RPMI8226 (cell line): Measurements from ENCODE around the gene MEGF11.
A peak's percentile ranks its signal among the peaks of the same experiment; 100 is the strongest.
"Not testable (repeated sequence)": the region's sequence is repeated elsewhere in the genome, so short reads cannot be mapped to it uniquely, and the experiment has no call there.

Experiments
- DNase-seq: peaks from one replicate; pipeline ENCODE4 v3.0.0-alpha.2; 2015

The MEGF11 gene

DNA sequence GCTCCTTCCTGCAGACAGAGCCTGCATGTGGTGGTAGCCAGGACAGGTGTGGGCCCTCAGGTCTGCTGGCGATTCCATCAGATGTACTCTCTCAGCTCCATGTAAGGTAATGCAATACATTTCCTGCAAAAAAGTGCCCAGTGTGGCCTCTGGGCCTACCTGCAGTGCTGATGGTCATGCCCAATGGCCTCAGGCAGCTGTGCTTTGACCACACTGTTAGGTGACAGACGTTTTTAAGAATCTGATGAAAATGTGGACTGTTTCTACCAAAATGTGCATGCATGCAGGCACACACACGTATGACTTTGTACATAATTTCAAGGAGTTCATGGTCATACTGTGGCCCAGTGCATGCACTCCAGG, 231.4 kb downstream of the MEGF11 start:
- DNase-seq: no peak

GRCh38 chr15:66021496-66022162, 231.9 kb downstream of the MEGF11 start:
- no peak for DNase-seq

- DNase-seq: no peak
Measured at GRCh38 chr15:66019826-66020398, 233.6 kb downstream of the MEGF11 start.

- DNase-seq: no peak
Measured at GRCh38 chr15:66019368-66019767, 234.2 kb downstream of the MEGF11 start.

DNA sequence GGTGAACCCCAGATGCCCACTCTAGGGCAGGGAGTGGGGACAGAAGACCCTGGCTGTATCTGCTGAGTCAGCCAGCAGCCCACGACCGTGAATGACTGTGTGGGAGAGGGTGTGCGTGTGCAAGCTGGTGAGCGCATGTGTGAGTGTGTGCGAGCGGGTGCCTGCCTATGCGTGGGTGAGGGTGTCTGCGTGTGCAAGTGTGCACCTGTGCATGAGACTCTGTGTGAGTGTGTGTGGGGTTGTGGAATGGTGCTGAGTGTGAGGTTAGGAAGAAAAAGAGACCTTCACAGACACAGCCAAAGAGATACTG, 235.1 kb downstream of the MEGF11 start:
- DNase-seq: no peak

GRCh38 chr15:66017792-66018487, 235.6 kb downstream of the MEGF11 start:
- DNase-seq: no peak

DNA sequence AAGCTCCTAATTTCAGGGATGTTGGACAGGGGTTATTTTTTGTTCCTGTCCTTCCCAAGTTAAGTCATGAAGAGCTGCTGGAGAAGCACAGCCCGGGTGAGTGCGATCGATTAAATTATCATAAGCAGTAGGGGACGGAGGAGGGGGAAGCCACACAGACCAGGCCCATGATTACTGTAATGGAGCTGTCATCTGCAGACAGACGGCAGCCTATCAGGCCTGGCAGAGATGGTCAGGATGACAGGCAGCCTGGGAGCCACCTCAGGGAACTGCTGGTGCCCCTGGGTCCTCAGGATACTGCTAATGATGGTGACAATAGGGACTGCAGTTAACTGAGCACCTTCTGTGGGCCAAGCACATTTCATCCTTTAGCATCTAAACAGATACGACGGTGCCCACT, 236.6 kb downstream of the MEGF11 start:
- DNase-seq: no peak

- DNase-seq: no peak
Measured at GRCh38 chr15:66016199-66016598, 237.4 kb downstream of the MEGF11 start.

- no peak for DNase-seq
Measured at GRCh38 chr15:66014635-66015182, 238.8 kb downstream of the MEGF11 start.

DNA sequence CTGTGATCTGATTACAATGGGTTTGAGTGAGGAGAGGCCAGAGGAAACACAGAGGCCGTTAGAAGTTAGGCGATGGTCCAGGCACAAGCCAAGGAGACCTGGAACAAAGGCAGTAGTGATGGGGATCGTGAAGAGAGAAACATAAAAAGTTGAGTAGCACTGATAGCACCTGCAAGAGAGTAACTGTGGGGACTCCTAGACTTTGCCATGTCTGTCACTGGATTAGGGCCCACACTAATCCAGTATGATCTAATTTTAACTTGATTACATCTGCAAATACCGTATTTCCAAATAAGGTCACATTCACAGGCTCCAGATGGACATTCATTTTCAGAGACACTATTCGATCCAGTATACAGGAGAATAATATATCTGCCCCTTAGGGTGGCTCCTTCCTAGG, 239.5 kb downstream of the MEGF11 start:
- DNase-seq: no peak

DNA sequence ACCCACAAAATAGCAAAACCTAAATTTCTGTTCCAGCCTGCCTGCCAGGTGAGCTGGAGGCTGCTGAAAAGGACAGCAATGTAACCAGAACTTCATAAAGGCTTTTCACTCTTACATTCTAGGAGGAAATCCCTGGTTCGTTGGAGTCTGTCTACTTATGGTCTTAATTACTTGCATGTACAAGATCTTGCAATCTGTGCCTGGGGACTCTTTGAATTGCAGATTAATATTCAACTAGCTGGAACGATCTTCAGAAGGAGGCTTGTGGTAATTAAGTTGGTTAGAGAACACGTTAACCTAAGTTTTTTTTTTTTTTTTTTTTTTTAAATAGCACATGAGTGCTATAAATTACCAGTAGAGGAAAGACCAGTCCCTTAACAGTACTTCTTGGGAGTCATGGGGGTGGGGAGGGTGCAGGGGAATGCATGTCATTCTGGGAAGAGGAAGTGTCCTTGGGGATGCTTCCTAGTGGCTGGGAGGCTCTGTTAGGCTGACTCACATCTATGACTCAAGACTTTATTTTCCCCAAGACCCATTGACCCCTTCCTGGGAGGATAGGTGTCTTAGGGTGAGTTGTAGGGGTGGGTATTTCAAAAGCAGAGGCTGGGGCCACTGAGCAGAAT, 244.5 kb downstream of the MEGF11 start:
- DNase-seq: no peak

GRCh38 chr15:66007663-66008262, 245.8 kb downstream of the MEGF11 start:
- DNase-seq: peak; percentile 31

GRCh38 chr15:66006986-66007385, 246.6 kb downstream of the MEGF11 start:
- no peak for DNase-seq

DNA sequence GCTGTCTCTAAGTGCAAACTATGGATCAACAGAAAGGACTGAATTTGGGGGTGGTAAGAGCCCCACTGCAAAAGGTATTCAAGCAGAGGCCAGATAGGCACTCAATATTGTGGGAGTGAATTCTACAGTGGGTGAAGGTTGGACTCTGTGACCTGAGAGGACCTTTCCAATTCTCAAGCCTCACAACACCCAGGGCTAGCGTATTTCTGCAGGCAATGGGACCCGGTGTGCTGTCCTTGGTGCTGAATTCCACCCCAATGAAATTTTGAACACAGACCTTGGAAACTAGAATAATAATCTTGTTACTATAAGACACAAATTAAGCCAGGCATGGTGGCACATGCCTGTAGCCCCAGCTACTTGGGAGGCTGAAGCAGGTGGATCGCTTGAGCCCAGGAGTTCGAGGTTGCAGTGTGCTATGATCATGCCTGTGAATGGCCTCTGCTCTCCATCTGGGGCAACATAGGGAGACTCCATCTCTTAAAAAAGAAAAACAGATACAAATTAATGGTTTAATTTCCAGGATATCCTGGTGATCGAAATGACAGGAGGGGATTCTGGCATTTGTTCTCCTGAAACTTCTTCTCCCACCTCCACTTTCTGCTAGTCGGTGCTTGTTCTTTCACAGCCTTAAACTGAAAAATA, 248.8 kb downstream of the MEGF11 start:
- peak; percentile 72 for DNase-seq

DNA sequence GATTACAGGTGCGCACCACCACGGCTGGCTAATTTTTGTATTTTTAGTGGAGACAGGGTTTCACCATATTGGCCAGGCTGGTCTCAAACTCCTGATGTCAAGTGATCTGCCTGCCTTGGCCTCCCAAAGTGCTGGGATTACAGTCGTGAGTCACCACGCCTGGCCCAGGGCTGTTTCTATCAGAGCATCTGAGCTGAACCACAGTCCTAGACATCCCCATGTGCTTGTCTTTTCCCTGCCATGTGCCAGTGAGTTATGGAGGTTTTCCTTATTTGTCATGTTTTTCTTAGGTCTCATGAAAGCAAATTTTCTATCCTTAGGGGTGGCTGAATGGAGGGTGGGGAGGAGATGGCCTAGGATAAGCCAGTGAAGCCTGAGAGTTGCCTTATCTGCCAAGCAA, 250.4 kb downstream of the MEGF11 start:
- not testable (repeated sequence) for DNase-seq

GRCh38 chr15:66001717-66002426, 251.7 kb downstream of the MEGF11 start:
- no peak for DNase-seq

DNA sequence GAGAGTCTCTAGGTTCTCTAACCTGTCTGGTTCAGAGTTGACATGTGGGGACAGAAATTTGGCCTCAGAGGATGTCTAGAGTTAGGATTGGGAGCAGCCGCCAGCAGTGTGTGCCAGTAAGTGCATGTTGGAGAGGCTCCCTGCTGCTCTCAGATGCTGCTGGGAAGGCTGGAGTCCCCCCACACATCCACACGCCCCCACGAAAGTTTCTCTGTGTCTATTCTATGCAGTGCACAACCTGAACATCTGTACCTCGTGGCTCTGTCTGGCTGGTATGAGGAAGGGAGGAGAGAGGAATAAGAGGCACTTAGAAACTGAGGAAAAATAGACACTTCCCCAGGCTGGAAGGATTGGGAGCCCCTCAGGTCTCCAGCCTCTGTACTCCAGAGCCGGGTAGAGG, 252.5 kb downstream of the MEGF11 start:
- DNase-seq: no peak

- no peak for DNase-seq
Measured at GRCh38 chr15:65998486-65998885, 255.1 kb downstream of the MEGF11 start.

GRCh38 chr15:65996901-65997300, 256.6 kb downstream of the MEGF11 start:
- DNase-seq: no peak

DNA sequence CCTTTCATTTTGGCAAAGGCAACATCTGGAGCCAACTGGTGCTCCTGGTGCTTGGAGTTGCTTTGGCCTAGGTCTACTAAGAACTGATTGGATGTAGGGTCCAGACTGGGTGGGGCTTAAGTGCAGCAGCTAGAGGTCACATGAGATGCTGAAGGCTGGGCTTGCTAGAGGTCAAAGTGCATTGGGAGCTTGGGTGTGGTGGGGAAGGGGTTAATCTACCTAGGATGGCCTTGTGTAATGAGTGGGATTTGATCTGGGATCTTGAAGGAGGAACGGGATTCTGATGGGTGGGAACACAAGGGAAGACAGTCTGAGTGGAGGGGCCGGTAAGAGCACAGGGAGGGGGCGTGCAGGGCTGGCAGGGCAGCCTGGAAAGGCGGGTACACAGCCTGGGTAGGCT, 258.7 kb downstream of the MEGF11 start:
- DNase-seq: no peak

- no peak for DNase-seq
Measured at GRCh38 chr15:65993762-65994161, 259.8 kb downstream of the MEGF11 start.

DNA sequence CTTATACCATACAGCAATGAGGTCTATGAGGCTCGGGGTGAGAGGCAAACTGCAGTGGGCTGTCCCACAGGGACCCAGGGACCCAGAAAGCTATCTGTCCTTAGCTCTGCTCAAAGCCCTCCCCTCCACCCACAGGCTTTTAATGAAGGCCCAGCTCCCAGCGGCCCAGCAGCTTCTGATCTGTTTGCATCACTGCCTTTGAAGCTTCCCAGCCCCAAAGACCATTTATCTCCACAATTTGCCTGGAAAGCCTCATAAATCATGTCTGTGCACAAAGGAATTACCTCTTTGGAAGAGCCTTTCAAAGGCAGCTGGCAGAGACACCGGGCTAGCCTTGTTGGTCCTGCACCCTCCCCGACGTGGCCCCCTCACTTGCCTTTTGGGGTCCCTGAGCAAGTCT, 260.3 kb downstream of the MEGF11 start:
- DNase-seq: no peak
